Activated effector memory CD4-positive, alpha-beta T cell treated with anti-CD3 and anti-CD28 coated beads, Interleukin-2, amount 50 U/mL, for 16 hours (primary cell): Measurements from ENCODE around the gene GARIN5A.

Experiments
- DNase-seq: peaks from one replicate; pipeline ENCODE4 v3.0.0-alpha.2; 2020

The GARIN5A gene

DNA sequence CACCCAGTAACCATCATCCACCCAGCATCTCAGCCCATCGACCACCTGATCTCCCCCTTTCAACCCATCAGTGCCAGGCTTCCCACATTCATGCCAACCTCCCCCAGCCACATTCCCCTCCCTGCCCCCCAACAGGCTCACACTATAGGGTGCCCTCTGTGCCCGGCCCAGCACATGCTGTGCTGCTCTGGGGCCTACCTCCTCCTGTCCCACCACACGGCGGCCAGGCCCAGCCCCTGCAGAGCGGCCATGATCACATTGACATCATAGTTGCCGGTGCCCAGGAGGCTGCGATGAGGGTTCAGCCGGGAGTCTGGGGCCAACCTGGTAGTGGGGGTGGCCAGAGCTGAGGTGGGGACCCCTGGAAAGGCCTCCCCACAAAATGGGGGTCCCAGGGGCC, 30.7 kb upstream of the GARIN5A start:
- peak; percentile 57 for DNase-seq

GRCh38 chr19:50506700-50507099, 30.1 kb upstream of the GARIN5A start:
- DNase-seq = peak; percentile 48

- DNase-seq = peak; percentile 61
These were observed 29.4 kb upstream of the GARIN5A start for GRCh38 chr19:50505856-50506611.

DNA sequence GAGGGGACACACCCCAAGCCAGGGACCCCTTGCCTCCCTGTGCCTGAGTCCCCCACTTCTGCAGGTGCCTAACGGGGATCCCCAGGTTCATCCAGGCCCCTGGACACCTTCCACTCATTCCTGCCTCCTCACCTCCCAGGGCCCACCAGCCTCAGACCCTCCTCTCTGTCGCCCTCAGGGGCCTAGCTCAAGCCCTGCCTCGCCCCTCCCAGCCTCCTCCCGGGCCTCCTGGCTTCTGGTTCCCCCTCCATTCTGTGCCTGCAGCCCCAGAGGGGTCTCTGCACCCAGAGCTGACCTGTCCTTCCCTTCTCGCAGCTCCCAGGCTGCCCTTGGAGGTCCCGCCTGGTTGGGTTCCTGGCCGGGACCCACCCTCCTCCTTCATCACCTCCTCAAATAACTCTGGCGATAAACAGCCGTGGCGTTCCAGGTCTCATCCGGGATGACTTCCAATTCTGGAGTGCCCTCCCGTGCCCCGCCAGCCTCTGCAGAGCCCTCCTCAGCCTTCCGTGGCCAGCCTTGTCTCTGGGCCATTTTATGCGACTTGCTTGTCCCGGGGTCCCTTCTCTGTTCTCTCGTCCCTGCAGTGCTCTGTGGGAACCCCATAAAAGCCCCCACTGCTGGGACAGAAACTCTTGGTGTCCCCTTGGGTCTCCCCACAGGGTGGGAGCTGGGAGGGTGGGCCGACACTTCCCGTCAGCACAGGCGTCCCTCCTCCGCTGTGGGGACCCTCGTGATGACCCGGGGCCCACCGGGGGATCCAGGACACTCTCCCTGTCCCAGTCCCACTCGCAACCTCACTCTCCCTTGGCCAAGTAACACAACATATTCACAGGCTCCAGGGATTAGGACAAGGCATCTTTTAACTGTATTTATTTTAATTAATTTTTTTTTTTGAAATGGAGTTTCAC, 25.2 kb upstream of the GARIN5A start:
- peak; percentile 60 for DNase-seq

- DNase-seq = no peak
These were observed 24.5 kb upstream of the GARIN5A start for GRCh38 chr19:50501186-50501567.

DNA sequence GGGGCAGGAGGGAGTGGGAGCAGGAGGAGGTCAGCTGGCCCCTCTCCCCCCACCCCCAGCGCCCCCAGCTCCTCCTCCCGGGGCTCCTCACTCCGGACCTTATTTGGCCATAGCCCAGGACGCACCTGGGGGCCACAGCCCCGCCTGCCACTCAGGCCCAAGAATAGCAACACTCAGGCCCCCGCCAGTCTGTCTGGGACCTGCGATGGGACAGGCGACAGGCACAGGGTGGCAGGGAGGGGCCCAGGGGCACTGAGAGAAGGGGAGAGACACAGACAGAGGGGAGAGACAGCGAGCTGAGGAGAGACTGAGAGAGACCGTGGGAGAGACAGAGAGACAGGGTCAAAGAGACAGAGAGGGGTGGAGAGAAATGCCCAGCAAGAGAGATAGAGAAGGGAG, 24.1 kb upstream of the GARIN5A start:
- DNase-seq = peak; percentile 62

DNA sequence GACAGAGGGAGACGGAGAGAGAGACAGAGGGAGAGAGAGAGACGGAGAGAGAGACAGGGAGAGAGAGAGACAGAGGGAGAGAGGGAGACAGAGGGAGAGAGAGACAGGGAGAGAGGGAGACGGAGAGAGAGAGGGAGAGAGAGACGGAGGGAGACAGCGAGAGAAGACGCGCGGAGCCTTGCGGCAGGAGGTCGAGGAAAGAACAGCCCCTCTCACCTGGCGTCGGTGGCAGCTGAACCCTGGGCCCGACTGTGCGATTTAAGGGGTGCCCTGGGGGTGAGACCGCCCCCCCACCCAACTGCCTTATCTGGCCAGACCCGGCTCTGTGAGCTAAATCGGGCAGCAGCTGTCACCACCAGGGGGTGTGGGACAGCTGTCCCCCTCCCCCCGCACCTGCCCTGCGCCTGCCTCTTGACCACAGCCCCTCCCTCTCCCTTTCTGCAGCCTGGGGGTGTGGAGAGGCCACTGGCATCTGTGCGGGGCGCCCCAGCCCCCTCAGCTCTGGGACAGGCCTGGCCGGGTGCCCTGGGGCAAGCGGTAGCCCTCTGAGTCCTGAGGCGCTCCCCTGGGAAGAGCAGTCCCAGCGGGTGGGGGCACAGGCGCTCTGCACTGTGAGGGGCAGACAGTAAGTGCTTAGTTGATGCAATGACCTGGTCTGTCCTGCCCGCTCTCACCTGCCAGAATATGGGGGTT, 23.6 kb upstream of the GARIN5A start:
- DNase-seq = peak; percentile 62

GRCh38 chr19:50498219-50499056, 21.8 kb upstream of the GARIN5A start:
- DNase-seq = no peak

- DNase-seq = peak; percentile 10
These were observed 20.4 kb upstream of the GARIN5A start for GRCh38 chr19:50497022-50497405.

DNA sequence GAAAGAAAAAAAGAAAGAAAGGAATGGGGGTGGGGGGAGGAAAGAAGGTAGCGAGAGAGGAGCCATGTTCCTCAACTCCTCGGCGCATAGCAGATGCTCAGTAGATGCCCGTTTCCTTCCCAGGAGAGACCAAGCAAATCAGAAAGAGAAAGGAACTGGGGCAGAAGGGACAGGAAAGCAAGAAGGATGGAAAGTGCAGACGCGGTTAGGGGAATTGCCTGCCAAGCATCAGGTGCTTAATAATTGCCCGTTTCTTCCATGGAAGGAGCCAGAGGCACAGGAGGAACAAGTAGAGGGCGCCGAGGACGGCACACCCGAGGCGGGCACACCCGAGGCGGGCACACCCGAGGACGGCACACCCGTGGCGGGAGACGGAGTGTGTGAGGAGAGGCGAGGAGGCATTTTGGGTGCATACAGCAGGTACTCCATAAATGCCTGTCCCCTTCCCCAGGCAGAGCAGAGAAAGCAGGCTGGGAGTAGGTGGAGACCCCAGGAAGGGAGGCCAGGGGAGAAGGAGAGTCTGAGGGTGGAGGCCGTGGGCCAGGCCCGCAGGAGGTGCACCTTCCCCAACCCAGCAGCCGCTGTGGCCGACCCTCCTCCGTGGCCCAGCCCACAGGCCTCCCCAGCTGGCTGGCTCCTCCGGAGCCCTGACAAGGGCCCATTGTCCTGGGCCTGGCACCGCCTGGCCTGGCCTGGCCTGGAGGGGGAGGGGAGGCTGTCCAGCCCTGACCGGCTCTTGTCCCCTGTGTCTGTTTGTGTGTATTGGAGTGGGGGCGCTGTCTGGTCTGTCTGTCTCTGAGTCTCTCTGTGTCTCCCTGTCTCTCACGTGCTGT, 19.8 kb upstream of the GARIN5A start:
- DNase-seq = peak; percentile 52

DNA sequence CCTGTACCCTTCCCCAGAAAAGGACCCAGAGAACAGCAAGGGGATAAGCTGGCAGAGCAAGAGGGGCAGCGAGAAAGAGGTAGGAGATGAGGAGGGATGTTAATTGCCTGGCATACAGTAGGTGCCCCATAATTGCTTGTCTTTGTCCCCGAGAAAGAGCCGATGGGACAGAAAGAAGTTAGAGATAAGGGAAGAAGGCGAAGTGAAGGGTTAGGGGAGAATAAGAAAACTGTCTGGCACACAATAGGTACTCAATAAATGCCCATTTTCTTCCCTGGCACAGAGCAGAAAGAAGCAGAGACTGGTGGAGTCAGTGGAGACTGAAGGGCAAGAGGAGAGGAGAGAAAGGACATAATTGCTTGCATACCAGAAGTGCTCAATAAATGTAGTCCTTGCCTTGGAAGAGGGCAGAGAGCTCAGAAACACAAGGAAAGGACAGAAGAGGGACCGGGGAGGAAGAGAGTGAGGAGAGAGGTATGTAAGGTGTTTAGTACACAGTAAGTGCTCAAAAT, 18.4 kb upstream of the GARIN5A start:
- peak; percentile 8 for DNase-seq

GRCh38 chr19:50494186-50495019, 17.8 kb upstream of the GARIN5A start:
- peak; percentile 10 for DNase-seq

GRCh38 chr19:50493171-50493570, 16.5 kb upstream of the GARIN5A start:
- peak; percentile 25 for DNase-seq

GRCh38 chr19:50492303-50493052, 15.8 kb upstream of the GARIN5A start:
- DNase-seq = peak; percentile 73

DNA sequence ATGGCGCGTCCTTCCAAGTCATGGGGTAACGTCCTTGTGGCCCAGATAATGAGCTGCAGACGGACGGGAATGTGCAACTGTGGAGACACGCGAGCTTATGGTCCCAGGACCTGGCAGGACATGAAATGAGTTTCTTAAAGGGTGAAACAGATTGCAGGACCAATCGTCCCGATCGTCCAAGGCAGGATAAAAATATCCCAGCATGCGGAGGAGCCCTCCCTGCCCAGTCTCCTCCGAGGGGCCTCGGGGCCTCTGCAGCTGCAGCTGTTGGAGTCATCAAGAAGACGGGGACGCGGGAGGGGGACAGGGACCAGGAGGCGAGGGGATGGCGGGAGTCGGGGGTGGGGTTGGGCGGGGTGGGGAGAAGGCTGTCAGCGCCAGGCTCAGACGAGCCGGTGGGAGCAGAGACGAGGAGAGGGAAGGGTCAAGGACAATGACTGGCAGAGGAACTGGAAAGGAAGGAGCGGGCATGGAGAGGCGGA, 14.4 kb upstream of the GARIN5A start:
- peak; percentile 49 for DNase-seq

GRCh38 chr19:50490411-50490811, 13.8 kb upstream of the GARIN5A start:
- peak; percentile 53 for DNase-seq

GRCh38 chr19:50489461-50490011, 12.9 kb upstream of the GARIN5A start:
- DNase-seq = peak; percentile 57

DNA sequence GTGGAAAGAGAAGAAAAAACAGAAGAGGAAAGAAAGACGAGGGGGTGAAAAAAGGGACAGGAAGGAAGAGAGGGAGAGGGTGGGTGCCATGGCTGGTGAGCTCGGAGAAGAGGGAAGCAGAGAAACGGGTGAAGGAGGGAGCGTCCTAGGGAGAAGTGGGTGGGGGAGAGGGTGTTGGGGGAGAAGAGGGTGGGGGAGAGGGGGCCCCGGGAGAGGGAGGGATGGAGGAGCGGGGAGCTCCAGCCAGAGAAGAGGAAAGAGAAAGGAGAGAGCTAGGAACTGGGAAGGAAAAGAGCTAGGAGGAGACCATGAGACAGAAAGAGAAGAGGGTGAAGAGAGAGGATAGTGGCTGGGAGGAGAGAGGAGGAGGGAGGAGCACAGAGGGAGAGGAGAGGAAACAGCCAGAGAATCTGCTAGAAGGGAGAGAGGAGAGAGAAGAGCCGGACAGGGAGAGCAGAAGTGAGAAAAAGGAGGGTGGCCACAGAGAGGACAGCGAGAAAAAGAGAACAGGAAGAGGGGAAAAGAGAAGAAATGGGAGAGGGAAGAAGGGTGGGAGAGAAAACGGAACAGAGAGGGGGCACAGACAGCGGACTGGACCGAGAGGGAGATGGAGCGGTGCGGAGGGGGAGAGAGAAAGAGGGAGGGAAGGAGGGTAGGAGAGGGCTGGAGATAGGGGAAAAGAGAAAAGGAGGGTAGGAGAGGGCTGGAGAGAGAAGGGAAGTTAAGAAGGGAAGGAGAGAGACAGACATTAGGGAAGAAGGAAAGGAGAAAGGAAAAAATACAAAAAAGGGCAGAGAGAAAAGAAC, 11.9 kb upstream of the GARIN5A start:
- peak; percentile 12 for DNase-seq
